Activated B cell treated with CpG ODN at 0.5 μM for 24 hours (primary cell): Measurements from ENCODE around the gene RPL12. TPM values are rescaled to one million over a fixed set of nuclear protein-coding genes. Genes with fewer than 3 reads are reported as not detected.

Experiments
- ATAC-seq: fragments of 200-7000 bp; cut with Tn5 transposase; one replicate; pipeline ENCODE4 v1.10.0; 2021; ENCODE audit warnings: low read depth, mild to moderate bottlenecking, moderate library complexity
- CTCF ChIA-PET: fragments of 350-600 bp; sonication (Branson Sonifier 250); formaldehyde crosslinking; loops from one replicate; lab custom pipeline; 2021; ENCODE audit warnings: antibody characterized with exemption; lab: Charles Lee
- POLR2A ChIA-PET: fragments of 350-600 bp; sonication (Branson Sonifier 250); formaldehyde crosslinking; loops from one replicate; lab custom pipeline; 2021; ENCODE audit warnings: antibody characterized with exemption; lab: Charles Lee
- DNase-seq: peaks from one replicate; pipeline ENCODE4 v3.0.0; 2022
- H3K27ac Mint-ChIP-seq: one replicate; pipeline ENCODE4 v1.8.0; 2020; ENCODE audit warnings: mixed read lengths
- H3K27me3 Mint-ChIP-seq: one replicate; pipeline ENCODE4 v1.8.0; 2021; ENCODE audit warnings: mixed read lengths
- H3K36me3 Mint-ChIP-seq: one replicate; pipeline ENCODE4 v1.8.0; 2021; ENCODE audit warnings: low read depth, mixed read lengths
- H3K4me1 Mint-ChIP-seq: one replicate; pipeline ENCODE4 v1.8.0; 2021; ENCODE audit warnings: mixed read lengths
- H3K4me3 Mint-ChIP-seq: one replicate; pipeline ENCODE4 v1.8.0; 2020; ENCODE audit warnings: mild to moderate bottlenecking, mixed read lengths
- H3K9me3 Mint-ChIP-seq: one replicate; pipeline ENCODE4 v1.8.0; 2020; ENCODE audit warnings: mixed read lengths
- intact Hi-C: fragments of 100-400 bp; cut with micrococcal nuclease; formaldehyde crosslinking; loops from one replicate; pipeline ENCODE4 v1.15.1; 2024
- total RNA-seq: library from RNA; stranded (reverse); gene quantifications from 2 replicates; pipeline ENCODE4 v1.2.3, GENCODE V29; 2022
- TF ChIP-seq, protein P1 (sequence below): fragments of 200-600 bp; IDR thresholded peaks from one replicate; pipeline ENCODE4 v1.8.0; 2022; ENCODE audit warnings: antibody characterized with exemption, mild to moderate bottlenecking

RPL12 gene
- total RNA-seq, 1 donor from 2014 or later: 2,307 TPM

- ChIA-PET CTCF (no interaction called here), POLR2A (interaction anchor here (0.5 to 1.7 kb wide), 4 partner anchors 8 to 357 kb away, joined by 3 to 7 read pairs (median 4); partner anchors contain the start of gene SLC2A8)
- H3K27ac Mint-ChIP-seq: peak overlapping the region; percentile 56
- ATAC-seq (no peak), DNase-seq (no peak)
- H3K27me3 Mint-ChIP-seq: no peaks in the 10 kb centered on the region
- H3K4me3 Mint-ChIP-seq: no peak overlapping the region
- TF ChIP-seq, protein P1, sequence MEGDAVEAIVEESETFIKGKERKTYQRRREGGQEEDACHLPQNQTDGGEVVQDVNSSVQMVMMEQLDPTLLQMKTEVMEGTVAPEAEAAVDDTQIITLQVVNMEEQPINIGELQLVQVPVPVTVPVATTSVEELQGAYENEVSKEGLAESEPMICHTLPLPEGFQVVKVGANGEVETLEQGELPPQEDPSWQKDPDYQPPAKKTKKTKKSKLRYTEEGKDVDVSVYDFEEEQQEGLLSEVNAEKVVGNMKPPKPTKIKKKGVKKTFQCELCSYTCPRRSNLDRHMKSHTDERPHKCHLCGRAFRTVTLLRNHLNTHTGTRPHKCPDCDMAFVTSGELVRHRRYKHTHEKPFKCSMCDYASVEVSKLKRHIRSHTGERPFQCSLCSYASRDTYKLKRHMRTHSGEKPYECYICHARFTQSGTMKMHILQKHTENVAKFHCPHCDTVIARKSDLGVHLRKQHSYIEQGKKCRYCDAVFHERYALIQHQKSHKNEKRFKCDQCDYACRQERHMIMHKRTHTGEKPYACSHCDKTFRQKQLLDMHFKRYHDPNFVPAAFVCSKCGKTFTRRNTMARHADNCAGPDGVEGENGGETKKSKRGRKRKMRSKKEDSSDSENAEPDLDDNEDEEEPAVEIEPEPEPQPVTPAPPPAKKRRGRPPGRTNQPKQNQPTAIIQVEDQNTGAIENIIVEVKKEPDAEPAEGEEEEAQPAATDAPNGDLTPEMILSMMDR: no peak
- H3K36me3 Mint-ChIP-seq: peaks cover 82% of the 10 kb centered on the region
- no peaks in the 10 kb centered on the region for H3K9me3 Mint-ChIP-seq
- peaks cover 51% of the 10 kb centered on the region for H3K4me1 Mint-ChIP-seq
- intact Hi-C loops: no loop called here
Observed at GRCh38 chr9:127447416-127448111, 3.6 kb downstream of the RPL12 start.

DNA sequence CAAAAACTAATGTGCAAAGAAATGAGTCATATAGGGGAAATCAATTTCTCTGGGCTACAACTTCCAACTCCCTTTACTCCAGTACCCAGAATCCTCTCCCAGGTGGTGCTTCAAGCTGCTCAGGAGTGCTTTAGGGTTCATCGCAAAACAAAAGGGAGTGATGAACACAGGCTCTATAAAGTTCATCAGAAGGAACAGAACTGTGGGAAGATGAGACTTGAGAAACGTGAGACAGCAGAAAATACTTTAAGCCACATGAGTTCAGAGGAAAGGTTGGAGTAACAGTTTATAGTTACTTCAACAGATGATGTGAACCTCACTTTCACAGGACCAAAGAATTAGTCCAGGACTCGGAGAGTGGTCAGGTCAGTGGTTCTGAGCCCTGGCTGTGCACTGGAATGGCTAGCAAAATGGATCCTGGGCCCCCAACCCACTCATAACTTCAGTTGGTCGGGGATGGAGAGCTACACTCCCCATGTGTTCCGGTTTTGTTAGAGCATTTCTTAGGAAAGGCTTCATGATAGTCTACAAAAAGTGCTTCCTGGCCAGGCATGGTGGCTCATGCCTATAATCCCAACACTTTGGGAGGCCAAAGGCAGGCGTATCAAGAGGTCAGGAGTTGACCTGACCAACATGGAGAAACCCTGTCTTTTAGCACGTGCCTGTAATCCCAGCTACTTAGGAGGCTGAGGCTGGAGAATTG, 4.3 kb downstream of the RPL12 start:
- Mint-ChIP-seq H3K27ac (peak overlapping the region; percentile 66), H3K9me3 (no peaks in the 10 kb centered on the region), H3K27me3 (no peaks in the 10 kb centered on the region), H3K36me3 (peaks cover 86% of the 10 kb centered on the region), H3K4me1 (peaks cover 44% of the 10 kb centered on the region), H3K4me3 (no peak overlapping the region)
- ATAC-seq: no peak
- TF ChIP-seq, protein P1: no peak
- DNase-seq: no peak
- ChIA-PET POLR2A (interaction anchor here (0.5 to 1.7 kb wide), 5 partner anchors 7 to 358 kb away, joined by 3 to 7 read pairs (median 4); partner anchors contain the start of genes SLC2A8 and ZNF79), CTCF (no interaction called here)
- intact Hi-C loops: no loop called here

DNA sequence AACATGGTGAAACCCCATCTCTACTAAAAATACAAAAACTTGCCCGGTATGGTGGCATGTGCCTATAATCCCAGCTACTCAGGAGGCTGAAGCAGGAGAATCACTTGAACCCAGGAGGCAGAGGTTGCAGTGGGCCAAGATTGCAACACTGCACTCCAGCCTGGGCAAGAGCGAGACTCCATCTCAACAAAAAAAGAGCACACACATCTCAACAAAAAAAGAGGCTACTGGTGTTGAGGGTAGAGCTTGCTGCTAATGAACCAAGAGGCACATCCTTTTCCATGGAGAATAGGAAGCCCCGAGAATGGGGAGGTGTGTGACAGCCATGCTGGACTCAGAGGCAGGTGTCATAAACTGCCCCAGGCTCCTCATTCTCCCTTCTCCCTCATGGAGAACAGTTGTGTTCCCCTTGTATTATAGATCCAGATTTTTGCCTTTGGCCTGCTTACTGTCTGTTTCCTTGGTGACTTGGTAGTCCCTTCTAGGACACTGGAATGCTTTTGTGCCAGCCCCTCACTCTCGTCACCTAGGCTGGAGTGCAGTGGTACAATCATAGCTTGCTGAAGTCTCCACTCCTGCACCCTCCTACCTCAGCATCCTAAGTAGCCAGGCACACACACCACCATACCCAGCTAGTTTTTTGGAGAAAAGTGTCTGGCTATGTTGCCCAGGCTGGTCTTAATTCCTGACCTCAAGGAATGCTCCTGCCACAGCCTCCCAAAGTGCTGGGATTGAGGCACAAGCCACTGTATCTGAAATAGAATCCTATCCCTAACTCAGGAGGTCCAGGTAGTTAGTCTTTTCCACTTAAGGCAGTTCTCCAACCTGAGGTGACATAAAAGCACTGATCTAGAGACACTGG, 5.1 kb downstream of the RPL12 start:
- no peaks in the 10 kb centered on the region for H3K27me3 Mint-ChIP-seq
- ATAC-seq (no peak), DNase-seq (no peak)
- intact Hi-C loops: no loop called here
- ChIA-PET CTCF (no interaction called here), POLR2A (interaction anchor here (1.7 to 3.0 kb wide), 3 partner anchors 9 to 49 kb away, joined by 6 to 15 read pairs (median 7); partner anchors contain the start of genes SLC2A8 and ZNF79)
- peaks cover 84% of the 10 kb centered on the region for H3K36me3 Mint-ChIP-seq
- TF ChIP-seq, protein P1: no peak
- H3K4me1 Mint-ChIP-seq: peaks cover 37% of the 10 kb centered on the region
- H3K9me3 Mint-ChIP-seq: no peaks in the 10 kb centered on the region
- H3K4me3 Mint-ChIP-seq: no peak overlapping the region
- H3K27ac Mint-ChIP-seq: peak overlapping the region; percentile 66

- Mint-ChIP-seq H3K27me3 (no peaks in the 10 kb centered on the region), H3K36me3 (peaks cover 84% of the 10 kb centered on the region), H3K4me3 (no peak overlapping the region), H3K27ac (peak overlapping the region; percentile 50), H3K4me1 (peaks cover 31% of the 10 kb centered on the region), H3K9me3 (no peaks in the 10 kb centered on the region)
- TF ChIP-seq, protein P1: no peak
- intact Hi-C loops: no loop called here
- POLR2A ChIA-PET: interaction anchor here (0.8 to 3.0 kb wide), 5 partner anchors 10 to 221 kb away, joined by 4 to 15 read pairs (median 6); partner anchors contain the start of genes SLC2A8 and ZNF79
- DNase-seq (no peak), ATAC-seq (no peak)
- CTCF ChIA-PET: no interaction called here
Observed at GRCh38 chr9:127444921-127445850, 6.0 kb downstream of the RPL12 start.
